Measurements from ENCODE around the gene PIEZO2. TPM values are rescaled to one million over a fixed set of nuclear protein-coding genes. Genes with fewer than 3 reads are reported as not detected.

The PIEZO2 gene
- polyA plus RNA-seq, 1 donor (not counting 4 experiments of a cell fraction or from before 2014, with no cell fraction given): not detected

- FAIRE-seq (no peak), DNase-seq (ENCODE audit: low read depth, low spot score) (no peak)
- Histone ChIP-seq H3K4me3 (ENCODE audit: control insufficient read depth in 2 of 3, extremely low read depth in 1 of 3, insufficient read depth in 2 of 3, low read depth in 1 of 3, low read length in 3 of 3) (no peak overlapping the region), H3K27ac (ENCODE audit: control insufficient read depth, insufficient read depth, low read length) (no peak overlapping the region), H3K4me2 (ENCODE audit: control insufficient read depth, extremely low read depth, insufficient read depth, low read depth, low read length) (no peak overlapping the region), H2AFZ (ENCODE audit: control insufficient read depth, low read length) (no peak overlapping the region), H3K36me3 (ENCODE audit: control insufficient read depth in 2 of 2, extremely low read depth in 1 of 2, insufficient read depth in 2 of 2, low read length in 2 of 2) (no peaks in the 10 kb centered on the region), H4K20me1 (ENCODE audit: control insufficient read depth, extremely low read depth, insufficient read depth, low read length) (no peaks in the 10 kb centered on the region), H3K9ac (ENCODE audit: control insufficient read depth, extremely low read depth, insufficient read depth, low read length) (no peak overlapping the region), H3K27me3 (ENCODE audit: control insufficient read depth, extremely low read depth, insufficient read depth, low read length) (no peaks in the 10 kb centered on the region), H3K9me1 (ENCODE audit: control insufficient read depth, extremely low read depth, insufficient read depth, low read length) (no peaks in the 10 kb centered on the region), H3K9me3 (ENCODE audit: control insufficient read depth, low read depth, low read length) (no peaks in the 10 kb centered on the region), H3K4me1 (ENCODE audit: control insufficient read depth, extremely low read depth, insufficient read depth, low read length) (no peaks in the 10 kb centered on the region), H3K79me2 (ENCODE audit: control insufficient read depth, insufficient read depth, low read length) (no peaks in the 10 kb centered on the region)
- TF ChIP-seq CTCF (optimal IDR thresholded peaks at IDR 0.05 in 1 of 3, IDR thresholded peaks at IDR 0.05 in 1 of 3, conservative IDR thresholded peaks at IDR 0.05 in 1 of 3; ENCODE audit: extremely low read depth in 1 of 3, insufficient read depth in 2 of 3, low read length in 3 of 3) (no peak), EZH2 (IDR thresholded peaks at IDR 0.05; ENCODE audit: low read length) (no peak)
- dilution Hi-C loops (cut with MboI; ENCODE audit: extremely low pct_ligation_motif_present, low sequenced_read_pairs): no loop called here
Observed at GRCh38 chr18:11064727-11065460, 84.5 kb downstream of the PIEZO2 start.

DNA sequence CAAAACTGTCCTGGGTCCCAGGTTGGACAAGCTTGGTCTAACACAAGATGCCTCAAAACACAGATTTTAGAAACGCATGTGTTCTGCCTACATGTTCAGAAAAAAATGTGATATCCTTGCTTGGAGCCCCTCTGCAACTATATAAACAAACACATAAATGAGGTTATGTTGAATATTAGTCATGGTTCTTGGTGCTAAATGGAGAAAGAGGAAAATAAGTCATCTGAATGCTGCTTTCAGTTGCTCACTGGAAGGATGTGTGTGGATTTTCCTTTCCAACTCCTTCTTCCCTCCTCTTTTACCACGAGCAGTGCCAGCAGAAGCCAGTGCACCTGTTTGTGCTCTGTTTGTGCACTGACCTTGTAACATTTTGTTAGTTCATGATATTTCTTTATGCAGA is 85.3 kb downstream of the PIEZO2 start:
- H3K27ac ChIP-seq (ENCODE audit: control insufficient read depth, insufficient read depth, low read length): no peak overlapping the region
- H3K27me3 ChIP-seq (ENCODE audit: control insufficient read depth, extremely low read depth, insufficient read depth, low read length): no peaks in the 10 kb centered on the region

More for the DNA sequence above, 85.3 kb downstream of the PIEZO2 start:
- dilution Hi-C loops (cut with MboI; ENCODE audit: extremely low pct_ligation_motif_present, low sequenced_read_pairs): no loop called here
- no peak overlapping the region for H3K4me2 ChIP-seq (ENCODE audit: control insufficient read depth, extremely low read depth, insufficient read depth, low read depth, low read length)
- DNase-seq (ENCODE audit: low read depth, low spot score) (no peak), FAIRE-seq (no peak)
- no peaks in the 10 kb centered on the region for H3K79me2 ChIP-seq (ENCODE audit: control insufficient read depth, insufficient read depth, low read length)
- H3K4me1 ChIP-seq (ENCODE audit: control insufficient read depth, extremely low read depth, insufficient read depth, low read length): no peaks in the 10 kb centered on the region
- H3K9me3 ChIP-seq (ENCODE audit: control insufficient read depth, low read depth, low read length): no peaks in the 10 kb centered on the region
- no peak overlapping the region for H2AFZ ChIP-seq (ENCODE audit: control insufficient read depth, low read length)
- H4K20me1 ChIP-seq (ENCODE audit: control insufficient read depth, extremely low read depth, insufficient read depth, low read length): no peaks in the 10 kb centered on the region
- no peak overlapping the region for H3K9ac ChIP-seq (ENCODE audit: control insufficient read depth, extremely low read depth, insufficient read depth, low read length)
- H3K9me1 ChIP-seq (ENCODE audit: control insufficient read depth, extremely low read depth, insufficient read depth, low read length): no peaks in the 10 kb centered on the region
- TF ChIP-seq EZH2 (IDR thresholded peaks at IDR 0.05; ENCODE audit: low read length) (no peak), CTCF (optimal IDR thresholded peaks at IDR 0.05 in 1 of 3, IDR thresholded peaks at IDR 0.05 in 1 of 3, conservative IDR thresholded peaks at IDR 0.05 in 1 of 3; ENCODE audit: extremely low read depth in 1 of 3, insufficient read depth in 2 of 3, low read length in 3 of 3) (no peak)
- H3K4me3 ChIP-seq (ENCODE audit: control insufficient read depth in 2 of 3, extremely low read depth in 1 of 3, insufficient read depth in 2 of 3, low read depth in 1 of 3, low read length in 3 of 3): no peak overlapping the region
- H3K36me3 ChIP-seq (ENCODE audit: control insufficient read depth in 2 of 2, extremely low read depth in 1 of 2, insufficient read depth in 2 of 2, low read length in 2 of 2): no peaks in the 10 kb centered on the region

All from keratinocyte (primary cell).